HEK293 (cell line): Measurements from ENCODE around the gene GCNT2.

Experiments
- CTCF ChIA-PET: fragments of 350-600 bp; formaldehyde crosslinking; extraction: SDS; loops from one replicate; lab custom pipeline; 2021; ENCODE audit warnings: antibody characterized with exemption; lab: Yijun Ruan, JAX
- POLR2A ChIA-PET: fragments of 300-600 bp; formaldehyde crosslinking; extraction: SDS; loops from one replicate; lab custom pipeline; 2020; ENCODE audit warnings: antibody characterized with exemption, inconsistent platforms; lab: Yijun Ruan, JAX
- H3K27ac ChIP-seq: fragments of 200-500 bp; sonication (Bioruptor generic); 2 replicates; pipeline ENCODE4 v1.5.1; 2014; ENCODE audit warnings: low read depth, low read length, control low read depth, inconsistent platforms; ENCODE audit errors: extremely low read depth
- H3K36me3 ChIP-seq, 2 experiments: fragments of 200-500 bp in 1 of 2; sonication (Bioruptor generic) in 1 of 2; 1 replicate in 1 of 2; 2 replicates in 1 of 2; pipeline ENCODE4 v1.5.1; 2014 to 2017; ENCODE audit warnings: inconsistent platforms in 2 of 2, low read length in 2 of 2; ENCODE audit not compliant: control insufficient read depth in 2 of 2, insufficient read depth in 1 of 2
- H3K4me1 ChIP-seq: fragments of 200-500 bp; sonication (Bioruptor generic); 2 replicates; pipeline ENCODE4 v1.5.1; 2014; ENCODE audit warnings: mild to moderate bottlenecking, low read length, inconsistent platforms; ENCODE audit not compliant: control insufficient read depth, insufficient read depth
- H3K4me3 ChIP-seq: 2 replicates; pipeline ENCODE4 v1.5.1; 2011; ENCODE audit warnings: low read depth, mild to moderate bottlenecking, control low read depth, low read length, moderate library complexity
- H3K9me3 ChIP-seq: fragments of 200-500 bp; sonication (Bioruptor generic); 2 replicates; pipeline ENCODE4 v1.5.1; 2014; ENCODE audit warnings: low read depth, low read length, inconsistent platforms; ENCODE audit not compliant: control insufficient read depth, insufficient read depth
- BCL6B ChIP-seq: fragments of 450-650 bp; formaldehyde crosslinking; IDR thresholded peaks from 2 replicates; pipeline ENCODE4 v1.5.1; 2017; ENCODE audit warnings: missing biosample characterization, missing genetic modification characterization
- HOXA7 ChIP-seq: sonication (generic); formaldehyde crosslinking; IDR thresholded peaks from 2 replicates; pipeline ENCODE4 v1.8.1; 2022; ENCODE audit warnings: missing genetic modification reagents, borderline replicate concordance
- OVOL3 ChIP-seq: fragments of 450-650 bp; formaldehyde crosslinking; IDR thresholded peaks from 2 replicates; pipeline ENCODE4 v1.5.1; 2016; ENCODE audit warnings: missing biosample characterization, missing genetic modification characterization
- SCRT1 ChIP-seq: fragments of 450-650 bp; formaldehyde crosslinking; IDR thresholded peaks from 2 replicates; pipeline ENCODE4 v1.5.1; 2016; ENCODE audit warnings: missing biosample characterization, missing genetic modification characterization, borderline replicate concordance
- ZBTB48 ChIP-seq: fragments of 450-650 bp; formaldehyde crosslinking; IDR thresholded peaks from 2 replicates; pipeline ENCODE4 v1.5.1; 2016; ENCODE audit warnings: missing biosample characterization, missing genetic modification characterization
- ZNF175 ChIP-seq: fragments of 450-650 bp; formaldehyde crosslinking; IDR thresholded peaks from 2 replicates; pipeline ENCODE4 v1.5.1; 2016; ENCODE audit warnings: missing biosample characterization, missing genetic modification characterization
- ZNF239 ChIP-seq: fragments of 450-650 bp; formaldehyde crosslinking; IDR thresholded peaks from 2 replicates; pipeline ENCODE4 v1.5.1; 2016; ENCODE audit warnings: missing biosample characterization, missing genetic modification characterization
- ZNF24 ChIP-seq: fragments of 450-650 bp; formaldehyde crosslinking; IDR thresholded peaks from 2 replicates; pipeline ENCODE4 v1.5.1; 2016; ENCODE audit warnings: missing biosample characterization, missing genetic modification characterization
- ZNF248 ChIP-seq: fragments of 450-650 bp; formaldehyde crosslinking; IDR thresholded peaks from 2 replicates; pipeline ENCODE4 v1.5.1; 2017; ENCODE audit warnings: missing biosample characterization, missing genetic modification characterization
- ZNF302 ChIP-seq: fragments of 450-650 bp; formaldehyde crosslinking; IDR thresholded peaks from 2 replicates; pipeline ENCODE4 v1.5.1; 2016; ENCODE audit warnings: missing biosample characterization, missing genetic modification characterization, low read depth
- ZNF335 ChIP-seq: fragments of 450-650 bp; formaldehyde crosslinking; conservative IDR thresholded peaks from 2 replicates; pipeline ENCODE4 v1.5.1; 2016; ENCODE audit warnings: missing biosample characterization, missing genetic modification characterization
- ZNF37A ChIP-seq: fragments of 450-650 bp; IDR thresholded peaks from 2 replicates; pipeline ENCODE4 v1.5.1; 2018; ENCODE audit warnings: missing biosample characterization, missing genetic modification characterization
- ZNF423 ChIP-seq: fragments of 450-650 bp; formaldehyde crosslinking; IDR thresholded peaks from 2 replicates; pipeline ENCODE4 v1.5.1; 2016; ENCODE audit warnings: missing biosample characterization, missing genetic modification characterization
- ZNF426 ChIP-seq: fragments of 450-650 bp; formaldehyde crosslinking; IDR thresholded peaks from 2 replicates; pipeline ENCODE4 v1.5.1; 2017; ENCODE audit warnings: missing biosample characterization, missing genetic modification characterization, mild to moderate bottlenecking, inconsistent platforms, moderate library complexity
- ZNF513 ChIP-seq: fragments of 450-650 bp; IDR thresholded peaks from 2 replicates; pipeline ENCODE4 v1.5.1; 2018; ENCODE audit warnings: missing biosample characterization, missing genetic modification characterization
- ZNF548 ChIP-seq: fragments of 450-650 bp; formaldehyde crosslinking; IDR thresholded peaks from 2 replicates; pipeline ENCODE4 v1.5.1; 2016; ENCODE audit warnings: missing biosample characterization, missing genetic modification characterization
- ZNF560 ChIP-seq: fragments of 450-650 bp; formaldehyde crosslinking; IDR thresholded peaks from 2 replicates; pipeline ENCODE4 v1.5.1; 2017; ENCODE audit warnings: missing biosample characterization, missing genetic modification characterization, borderline replicate concordance
- ZNF658 ChIP-seq: fragments of 450-650 bp; formaldehyde crosslinking; IDR thresholded peaks from 2 replicates; pipeline ENCODE4; 2016; ENCODE audit warnings: missing biosample characterization, missing genetic modification characterization
- ZNF792 ChIP-seq: fragments of 450-650 bp; formaldehyde crosslinking; IDR thresholded peaks from 2 replicates; pipeline ENCODE4 v1.5.1; 2016; ENCODE audit warnings: missing biosample characterization, missing genetic modification characterization
- TF ChIP-seq, protein P1 (sequence below): fragments of 450-650 bp; formaldehyde crosslinking; IDR thresholded peaks from 2 replicates; pipeline ENCODE4 v1.5.1; 2016; ENCODE audit warnings: missing biosample characterization, missing genetic modification characterization
- TF ChIP-seq, protein P2 (sequence below): fragments of 450-650 bp; formaldehyde crosslinking; IDR thresholded peaks from 2 replicates; pipeline ENCODE4 v1.5.1; 2016; ENCODE audit warnings: missing biosample characterization, missing genetic modification characterization, low read depth
- TF ChIP-seq, protein P3 (sequence below): fragments of 450-650 bp; formaldehyde crosslinking; IDR thresholded peaks from 2 replicates; pipeline ENCODE4 v1.5.1; 2016; ENCODE audit warnings: missing biosample characterization, missing genetic modification characterization
- TF ChIP-seq, protein P4 (sequence below): fragments of 450-650 bp; formaldehyde crosslinking; IDR thresholded peaks from 2 replicates; pipeline ENCODE4 v1.5.1; 2016; ENCODE audit warnings: missing biosample characterization, missing genetic modification characterization

GCNT2 gene

DNA sequence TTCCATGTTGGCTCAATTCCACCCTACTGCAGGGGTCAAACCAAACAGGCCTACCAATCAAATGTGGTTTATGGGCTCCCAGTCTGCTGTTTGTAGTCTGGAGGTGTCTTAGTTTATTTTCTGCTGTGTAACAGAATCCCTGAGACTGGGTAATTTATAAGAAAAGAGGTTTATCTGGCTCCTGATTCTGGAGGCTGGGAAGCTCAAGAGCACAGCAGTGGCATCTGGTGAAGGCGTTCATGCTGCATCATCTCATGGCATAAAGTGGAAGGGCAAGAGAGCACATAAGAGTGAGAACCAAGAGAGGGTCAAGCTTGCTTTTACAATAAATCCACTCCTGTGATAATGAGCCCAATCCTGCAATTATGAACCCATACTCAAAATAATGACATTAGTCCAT is 87.9 kb downstream of the GCNT2 start:
- H3K36me3 ChIP-seq: no peaks in the 10 kb centered on the region
- H3K4me3 ChIP-seq: no peak overlapping the region
- no peak overlapping the region for H3K27ac ChIP-seq
- TF ChIP-seq ZNF239 (tag by site-specific recombination): no peak
- no peak for TF ChIP-seq ZNF560 (tag by site-specific recombination)
- no peak for TF ChIP-seq BCL6B
- TF ChIP-seq, all 188 proteins: peak for 0
- H3K9me3 ChIP-seq: no peaks in the 10 kb centered on the region
- H3K4me1 ChIP-seq: peaks cover 17% of the 10 kb centered on the region
- ChIA-PET POLR2A (no interaction called here), CTCF (interaction anchor here (0.8 to 1.7 kb wide), 2 partner anchors 13 to 28 kb away, joined by 4 to 5 read pairs; no protein-coding TSS in a partner anchor)

GRCh38 chr6:10610289-10610688 is 89.1 kb downstream of the GCNT2 start:
- Histone ChIP-seq H3K36me3 (no peaks in the 10 kb centered on the region), H3K4me1 (peaks cover 17% of the 10 kb centered on the region), H3K4me3 (no peak overlapping the region), H3K9me3 (no peaks in the 10 kb centered on the region), H3K27ac (no peak overlapping the region)
- TF ChIP-seq ZNF423 (tag by site-specific recombination): no peak
- TF ChIP-seq, protein P1, sequence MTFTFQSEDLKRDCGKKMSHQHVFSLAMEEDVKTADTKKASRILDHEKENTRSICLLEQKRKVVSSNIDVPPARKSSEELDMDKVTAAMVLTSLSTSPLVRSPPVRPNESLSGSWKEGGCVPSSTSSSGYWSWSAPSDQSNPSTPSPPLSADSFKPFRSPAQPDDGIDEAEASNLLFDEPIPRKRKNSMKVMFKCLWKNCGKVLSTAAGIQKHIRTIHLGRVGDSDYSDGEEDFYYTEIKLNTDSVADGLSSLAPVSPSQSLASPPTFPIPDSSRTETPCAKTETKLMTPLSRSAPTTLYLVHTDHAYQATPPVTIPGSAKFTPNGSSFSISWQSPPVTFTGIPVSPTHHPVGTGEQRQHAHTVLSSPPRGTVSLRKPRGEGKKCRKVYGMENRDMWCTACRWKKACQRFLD (tag by site-specific recombination): no peak
- no peak for TF ChIP-seq ZNF658 (tag by site-specific recombination)
- TF ChIP-seq ZBTB48: no peak
- TF ChIP-seq, protein P2, sequence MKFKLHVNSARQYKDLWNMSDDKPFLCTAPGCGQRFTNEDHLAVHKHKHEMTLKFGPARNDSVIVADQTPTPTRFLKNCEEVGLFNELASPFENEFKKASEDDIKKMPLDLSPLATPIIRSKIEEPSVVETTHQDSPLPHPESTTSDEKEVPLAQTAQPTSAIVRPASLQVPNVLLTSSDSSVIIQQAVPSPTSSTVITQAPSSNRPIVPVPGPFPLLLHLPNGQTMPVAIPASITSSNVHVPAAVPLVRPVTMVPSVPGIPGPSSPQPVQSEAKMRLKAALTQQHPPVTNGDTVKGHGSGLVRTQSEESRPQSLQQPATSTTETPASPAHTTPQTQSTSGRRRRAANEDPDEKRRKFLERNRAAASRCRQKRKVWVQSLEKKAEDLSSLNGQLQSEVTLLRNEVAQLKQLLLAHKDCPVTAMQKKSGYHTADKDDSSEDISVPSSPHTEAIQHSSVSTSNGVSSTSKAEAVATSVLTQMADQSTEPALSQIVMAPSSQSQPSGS (tag by site-specific recombination): no peak
- POLR2A ChIA-PET: no interaction called here
- CTCF ChIA-PET: no interaction called here

GRCh38 chr6:10612161-10612560 is 91.0 kb downstream of the GCNT2 start:
- Histone ChIP-seq H3K9me3 (no peaks in the 10 kb centered on the region), H3K27ac (no peak overlapping the region), H3K4me1 (peaks cover 17% of the 10 kb centered on the region), H3K36me3 (no peaks in the 10 kb centered on the region), H3K4me3 (no peak overlapping the region)
- ChIA-PET CTCF (no interaction called here), POLR2A (interaction anchor here (0.6 kb wide), 1 partner anchor 205 kb away, joined by 3 read pairs; no protein-coding TSS in a partner anchor)
- TF ChIP-seq ZNF513 (tag by site-specific recombination): no peak
- TF ChIP-seq ZNF548 (tag by site-specific recombination): no peak
- no peak for TF ChIP-seq ZNF175 (tag by site-specific recombination)
- no peak for TF ChIP-seq ZNF302
- TF ChIP-seq ZNF426: no peak
- TF ChIP-seq ZNF248 (tag by site-specific recombination): no peak
- no peak for TF ChIP-seq SCRT1 (tag by site-specific recombination)
- no peak for TF ChIP-seq ZNF37A
- TF ChIP-seq, protein P3, sequence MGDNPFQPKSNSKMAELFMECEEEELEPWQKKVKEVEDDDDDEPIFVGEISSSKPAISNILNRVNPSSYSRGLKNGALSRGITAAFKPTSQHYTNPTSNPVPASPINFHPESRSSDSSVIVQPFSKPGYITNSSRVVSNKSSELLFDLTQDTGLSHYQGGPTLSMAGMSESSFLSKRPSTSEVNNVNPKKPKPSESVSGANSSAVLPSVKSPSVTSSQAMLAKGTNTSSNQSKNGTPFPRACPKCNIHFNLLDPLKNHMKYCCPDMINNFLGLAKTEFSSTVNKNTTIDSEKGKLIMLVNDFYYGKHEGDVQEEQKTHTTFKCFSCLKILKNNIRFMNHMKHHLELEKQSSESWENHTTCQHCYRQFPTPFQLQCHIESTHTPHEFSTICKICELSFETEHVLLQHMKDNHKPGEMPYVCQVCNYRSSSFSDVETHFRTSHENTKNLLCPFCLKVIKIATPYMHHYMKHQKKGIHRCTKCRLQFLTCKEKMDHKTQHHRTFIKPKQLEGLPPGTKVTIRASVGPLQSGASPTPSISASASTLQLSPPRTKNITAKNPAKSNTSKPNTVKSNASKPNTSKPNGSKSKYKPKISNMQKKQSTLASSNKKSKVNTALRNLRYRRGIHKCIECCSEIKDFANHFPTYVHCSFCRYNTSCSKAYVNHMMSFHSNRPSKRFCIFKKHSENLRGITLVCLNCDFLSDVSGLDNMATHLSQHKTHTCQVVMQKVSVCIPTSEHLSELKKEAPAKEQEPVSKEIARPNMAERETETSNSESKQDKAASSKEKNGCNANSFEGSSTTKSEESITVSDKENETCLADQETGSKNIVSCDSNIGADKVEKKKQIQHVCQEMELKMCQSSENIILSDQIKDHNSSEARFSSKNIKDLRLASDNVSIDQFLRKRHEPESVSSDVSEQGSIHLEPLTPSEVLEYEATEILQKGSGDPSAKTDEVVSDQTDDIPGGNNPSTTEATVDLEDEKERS (tag by site-specific recombination): no peak
- no peak for TF ChIP-seq OVOL3 (tag by site-specific recombination)
- TF ChIP-seq, protein P4, sequence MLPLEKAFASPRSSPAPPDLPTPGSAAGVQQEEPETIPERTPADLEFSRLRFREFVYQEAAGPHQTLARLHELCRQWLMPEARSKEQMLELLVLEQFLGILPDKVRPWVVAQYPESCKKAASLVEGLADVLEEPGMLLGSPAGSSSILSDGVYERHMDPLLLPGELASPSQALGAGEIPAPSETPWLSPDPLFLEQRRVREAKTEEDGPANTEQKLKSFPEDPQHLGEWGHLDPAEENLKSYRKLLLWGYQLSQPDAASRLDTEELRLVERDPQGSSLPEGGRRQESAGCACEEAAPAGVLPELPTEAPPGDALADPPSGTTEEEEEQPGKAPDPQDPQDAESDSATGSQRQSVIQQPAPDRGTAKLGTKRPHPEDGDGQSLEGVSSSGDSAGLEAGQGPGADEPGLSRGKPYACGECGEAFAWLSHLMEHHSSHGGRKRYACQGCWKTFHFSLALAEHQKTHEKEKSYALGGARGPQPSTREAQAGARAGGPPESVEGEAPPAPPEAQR (tag by site-specific recombination): no peak
- no peak for TF ChIP-seq HOXA7 (CRISPR knock-in tag)
- TF ChIP-seq ZNF24: no peak
- no peak for TF ChIP-seq ZNF335 (tag by site-specific recombination)
- TF ChIP-seq ZNF792 (tag by site-specific recombination): no peak
